Urinary bladder (tissue), 4 donors: Measurements from ENCODE around the gene ARHGAP45. TPM values are rescaled to one million over a fixed set of nuclear protein-coding genes. Genes with fewer than 3 reads are reported as not detected.

ENCODE experiments used
- DNase-seq: peaks from one replicate; pipeline ENCODE4 v3.0.0-alpha.2; 2015; ENCODE audit errors: extremely low spot score
- H3K27ac ChIP-seq: one replicate; pipeline ENCODE4 v1.5.1; 2013; ENCODE audit warnings: low read depth, mild to moderate bottlenecking, moderate library complexity
- H3K36me3 ChIP-seq: one replicate; pipeline ENCODE4 v1.6.1; 2013; ENCODE audit warnings: mild to moderate bottlenecking, moderate library complexity; ENCODE audit not compliant: insufficient read depth
- H3K4me1 ChIP-seq: one replicate; pipeline ENCODE4 v1.6.1; 2013; ENCODE audit warnings: mild to moderate bottlenecking, moderate library complexity; ENCODE audit not compliant: insufficient read depth
- H3K4me3 ChIP-seq: one replicate; pipeline ENCODE4 v1.5.1; 2013; ENCODE audit warnings: low read depth, low read length
- WGBS: extraction: QIAGEN DNeasy Blood & Tissue Kit; methylation state at CpG from one replicate; pipeline ENCODE4 v1.1.7; 2013; 5-methylcytosine and 5-hydroxymethylcytosine counted together
- polyA plus RNA-seq: library from polyadenylated mRNA; stranded (reverse); fragments of 200-250 nt; gene quantifications from one replicate; pipeline ENCODE4 v1.2.3, GENCODE V29; 2013
- total RNA-seq: library from RNA; depleted of rRNA; stranded (reverse); fragments of >200 nt; gene quantifications from one replicate; pipeline ENCODE4 v1.2.3, GENCODE V29; 2014
- donor health status: healthy with polysubstance abuse.
- donor health status: healthy.

Gene ARHGAP45
- total and polyA plus RNA-seq, 2 donors: 5.7 to 12.0 TPM

DNA sequence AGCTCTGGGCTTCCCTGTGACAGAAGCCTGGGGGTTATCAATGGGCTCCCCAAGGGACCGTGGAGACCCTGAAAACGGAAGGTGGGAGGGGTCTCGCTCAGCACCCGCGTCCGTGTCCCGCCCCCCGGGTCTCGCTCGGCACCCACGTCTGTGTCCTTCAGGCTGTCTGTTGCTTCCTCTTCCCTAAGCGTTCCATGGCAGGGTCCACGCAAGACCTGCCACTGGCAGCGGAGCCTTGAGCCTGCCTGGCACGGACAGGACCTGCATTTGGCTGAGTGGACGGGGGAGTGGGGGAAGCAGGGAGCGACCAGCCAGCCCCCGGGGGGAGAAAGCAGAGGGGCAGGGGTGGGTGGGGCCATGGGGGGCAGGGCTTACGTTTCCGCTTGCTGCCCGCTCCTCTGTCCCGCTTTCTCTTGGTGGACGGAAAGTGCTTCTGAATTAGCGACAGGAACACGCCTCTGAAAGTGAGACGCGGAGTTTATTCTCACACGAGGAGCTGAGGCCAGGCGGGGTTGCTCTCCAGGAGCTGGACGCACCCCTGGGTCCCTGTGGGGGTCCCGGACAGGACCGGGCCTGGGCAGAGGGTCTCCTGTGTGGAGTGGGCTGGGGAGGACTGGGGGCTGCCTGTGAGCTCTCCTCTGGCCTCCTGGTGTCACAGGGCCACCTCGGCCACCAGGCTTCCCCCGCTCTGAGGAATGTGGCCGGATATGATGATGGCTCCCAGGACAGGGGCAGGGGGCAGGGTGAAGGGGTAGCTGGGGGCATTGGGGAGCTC is 48.9 kb downstream of the ARHGAP45 start:
- Histone ChIP-seq H3K36me3 (peaks cover 6% of the 10 kb centered on the region), H3K4me1 (no peaks in the 10 kb centered on the region), H3K4me3 (no peak overlapping the region), H3K27ac (no peak overlapping the region)
- no peak for DNase-seq
- 90% methylated on average over 35 of the region's 35 CpGs for WGBS

DNA sequence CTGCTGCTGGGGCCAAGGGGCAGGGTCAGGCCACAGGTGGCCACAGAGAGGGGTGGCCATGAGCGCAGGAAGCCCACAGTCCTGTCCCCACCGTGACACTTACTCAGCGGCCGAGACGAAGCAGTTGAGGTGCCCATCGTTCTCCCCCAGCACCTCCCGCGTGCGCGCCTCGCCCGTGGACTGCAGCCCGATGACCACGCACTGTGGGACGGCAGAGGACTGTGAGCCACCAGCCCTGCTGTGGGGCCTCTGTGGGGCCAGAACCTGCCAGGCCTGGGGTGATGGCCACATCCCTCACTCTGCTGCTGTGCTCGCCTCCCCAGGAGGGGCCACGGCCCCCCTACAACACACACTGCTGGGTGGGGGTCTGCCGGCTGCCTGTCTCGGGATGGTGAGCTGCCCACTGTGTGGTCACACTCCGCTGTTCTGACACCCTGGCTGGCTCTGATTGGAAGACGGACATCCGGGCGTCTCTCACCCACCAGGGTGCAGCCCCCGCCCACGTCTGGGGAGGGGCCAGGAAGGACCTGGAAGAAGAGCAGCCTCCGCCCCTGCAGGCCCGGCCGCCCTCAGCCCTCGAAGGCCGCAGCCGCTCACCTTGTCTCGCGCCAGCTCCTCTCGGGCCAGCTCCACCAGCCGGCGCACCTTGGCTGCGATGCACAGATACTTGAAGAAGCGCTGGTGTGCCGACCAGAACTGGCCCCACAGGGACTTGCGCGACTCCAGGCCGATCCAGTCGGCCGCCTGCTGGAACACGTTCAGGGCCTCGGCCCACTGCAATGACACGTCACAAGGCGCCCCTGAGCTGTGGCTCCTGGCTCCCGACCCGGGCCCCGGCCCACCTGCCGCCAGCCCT is 50.0 kb downstream of the ARHGAP45 start:
- Histone ChIP-seq H3K36me3 (peaks cover 10% of the 10 kb centered on the region), H3K4me1 (no peaks in the 10 kb centered on the region), H3K27ac (no peak overlapping the region), H3K4me3 (no peak overlapping the region)
- DNase-seq: no peak
- WGBS: 92% methylated on average over 52 of the region's 52 CpGs

DNA sequence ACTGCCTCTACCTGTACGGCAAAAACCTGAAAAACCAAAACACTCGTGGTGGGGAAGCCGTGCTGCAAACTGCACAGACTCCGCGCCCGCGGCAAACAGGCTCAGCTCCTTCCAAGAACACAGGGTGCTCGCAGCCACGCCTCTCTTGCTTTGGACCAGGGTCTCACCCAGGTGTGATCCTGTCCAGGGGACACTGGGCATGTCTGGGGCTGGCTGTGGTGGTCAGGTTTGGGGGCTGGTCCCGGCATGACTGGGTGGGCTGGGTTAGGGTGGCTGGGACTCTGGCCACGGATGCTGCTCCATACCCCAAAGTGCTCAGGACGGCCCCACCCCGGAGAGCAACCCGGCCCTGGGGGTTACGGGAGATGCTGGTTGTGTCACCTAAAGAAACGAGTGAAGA is 50.7 kb downstream of the ARHGAP45 start:
- H3K27ac ChIP-seq: no peak overlapping the region
- 92% methylated on average over 16 of the region's 16 CpGs for WGBS
- no peak overlapping the region for H3K4me3 ChIP-seq
- no peaks in the 10 kb centered on the region for H3K4me1 ChIP-seq
- no peak for DNase-seq
- H3K36me3 ChIP-seq: peaks cover 10% of the 10 kb centered on the region

DNA sequence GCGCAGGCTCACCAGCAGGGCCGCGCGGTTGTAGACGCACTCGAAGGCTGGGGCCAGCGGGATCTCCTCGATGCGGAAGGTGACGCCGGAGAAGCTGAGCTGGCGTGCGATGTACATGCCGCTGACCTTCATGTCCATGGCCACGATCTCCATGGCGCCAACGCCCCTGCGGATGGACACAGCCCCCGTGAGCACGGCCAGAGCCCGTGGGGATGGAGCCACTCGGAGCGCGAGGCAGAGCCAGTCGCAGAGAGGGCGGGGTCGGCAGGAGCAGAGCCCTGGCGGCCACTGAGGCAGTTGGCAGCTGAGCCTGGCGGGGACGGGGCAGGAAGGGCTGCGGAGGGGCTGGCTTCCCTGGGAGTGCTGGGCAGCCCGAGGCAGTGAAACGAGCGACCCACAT is 52.0 kb downstream of the ARHGAP45 start:
- WGBS: 96% methylated on average over 34 of the region's 34 CpGs
- H3K4me3 ChIP-seq: no peak overlapping the region
- no peak overlapping the region for H3K27ac ChIP-seq
- H3K36me3 ChIP-seq: peaks cover 10% of the 10 kb centered on the region
- no peak for DNase-seq
- no peaks in the 10 kb centered on the region for H3K4me1 ChIP-seq

DNA sequence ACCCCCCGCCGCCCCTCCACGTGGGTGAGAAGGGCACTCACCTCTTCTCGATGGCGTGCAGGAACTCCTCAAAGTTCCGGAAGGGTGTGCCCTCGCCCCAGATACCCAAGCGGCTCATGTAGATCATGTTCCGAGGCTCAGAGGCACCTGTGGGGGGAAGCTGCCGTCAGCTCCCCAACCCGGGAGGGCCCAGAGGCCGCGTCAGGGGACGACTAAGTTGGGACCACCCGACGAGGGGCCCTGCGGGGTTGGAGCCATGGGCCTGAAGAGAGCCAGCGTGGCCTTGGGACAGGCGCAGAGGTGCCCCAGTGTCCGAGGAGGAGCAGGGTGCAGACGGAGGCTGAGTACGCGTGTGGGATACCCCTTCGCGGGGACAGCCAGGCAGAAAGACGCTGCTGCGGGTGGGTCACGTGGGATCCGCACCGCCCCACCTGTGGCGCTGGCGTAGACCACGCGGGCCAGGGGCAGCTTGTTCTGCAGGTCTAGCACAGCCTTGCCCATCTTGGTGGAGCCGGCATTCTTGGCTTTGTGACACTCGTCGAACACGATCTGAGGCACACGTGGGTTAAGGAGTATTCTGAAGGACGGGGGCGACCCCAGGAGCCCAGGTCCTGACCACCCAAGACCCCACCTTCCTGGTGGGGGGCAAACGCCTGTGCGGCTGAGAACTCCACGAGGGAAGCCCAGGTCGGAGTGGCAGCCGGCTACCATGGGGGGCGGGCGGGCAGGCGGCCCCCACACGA is 52.7 kb downstream of the ARHGAP45 start:
- WGBS: 93% methylated on average over 50 of the region's 50 CpGs
- no peak overlapping the region for H3K27ac ChIP-seq
- peaks cover 10% of the 10 kb centered on the region for H3K36me3 ChIP-seq
- no peak overlapping the region for H3K4me3 ChIP-seq
- H3K4me1 ChIP-seq: no peaks in the 10 kb centered on the region
- no peak for DNase-seq

DNA sequence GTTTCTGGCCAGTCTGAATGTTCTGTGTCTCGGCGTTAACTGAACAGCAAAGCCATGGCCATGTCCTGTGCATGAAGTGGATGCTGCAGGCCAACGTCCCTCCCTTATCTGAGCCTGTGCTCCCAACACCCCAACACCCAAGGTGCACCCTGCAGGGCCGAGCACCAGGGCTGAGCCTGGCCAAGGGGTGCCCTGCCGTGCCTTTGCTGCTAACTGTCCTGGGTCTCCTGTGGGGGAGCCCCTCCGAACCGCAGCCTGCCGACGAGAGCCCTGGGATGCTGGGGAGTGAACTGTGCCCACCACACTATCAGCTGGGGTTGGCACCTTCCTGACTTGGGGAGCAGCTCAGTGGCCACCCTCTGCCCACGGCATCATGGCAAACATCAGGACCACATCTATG is 54.4 kb downstream of the ARHGAP45 start:
- Histone ChIP-seq H3K27ac (no peak overlapping the region), H3K4me3 (no peak overlapping the region), H3K4me1 (no peaks in the 10 kb centered on the region), H3K36me3 (peaks cover 10% of the 10 kb centered on the region)
- DNase-seq: no peak
- WGBS: 93% methylated on average over 10 of the region's 10 CpGs

DNA sequence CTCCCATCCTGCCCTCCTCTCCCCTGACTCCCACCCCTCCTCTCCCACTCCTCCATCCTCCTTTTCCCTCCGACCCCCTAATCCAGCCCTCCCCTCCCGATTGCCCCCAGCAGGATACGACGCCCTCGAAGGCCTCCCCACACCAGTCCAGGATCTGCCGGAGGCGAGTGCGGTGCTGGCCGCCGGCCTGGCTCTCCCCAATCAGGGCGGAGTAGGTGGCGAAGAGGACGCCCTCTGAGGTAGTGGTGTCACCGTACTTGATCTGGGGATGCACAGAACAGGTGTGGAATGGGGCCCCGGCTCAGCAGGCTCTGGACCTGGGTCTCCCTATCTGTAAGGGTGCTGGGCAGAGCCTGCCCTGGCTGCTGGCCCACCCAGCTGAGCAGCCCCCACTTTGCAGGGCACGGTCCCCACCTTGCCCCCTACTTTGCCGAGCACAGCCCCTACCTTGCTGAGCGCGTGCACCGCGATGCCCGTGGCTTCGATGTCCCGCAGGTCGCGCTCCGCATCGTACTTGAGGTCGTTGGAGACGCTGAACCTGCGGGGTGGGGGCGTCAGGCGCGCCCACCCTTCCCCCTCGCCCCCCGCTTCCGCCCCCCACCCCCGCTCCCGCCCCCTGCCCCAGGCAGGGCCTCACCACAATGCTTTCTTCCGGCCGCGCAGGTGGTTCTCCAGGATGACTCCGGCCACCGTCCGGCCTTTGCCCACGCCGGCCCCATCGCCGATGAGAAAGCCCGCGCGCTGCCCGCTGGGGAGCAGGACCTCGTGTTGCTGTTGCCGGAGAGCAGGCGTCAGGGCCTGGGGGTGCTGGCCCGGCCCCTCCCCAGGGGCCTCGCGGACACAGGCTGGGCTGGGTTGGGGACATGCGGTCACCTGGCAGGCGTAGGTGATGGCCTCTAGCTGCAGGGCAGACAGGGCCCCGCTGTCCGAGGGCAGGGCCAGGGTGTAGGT is 55.3 kb downstream of the ARHGAP45 start:
- H3K27ac ChIP-seq: no peak overlapping the region
- 95% methylated on average over 63 of the region's 63 CpGs for WGBS
- no peak overlapping the region for H3K4me3 ChIP-seq
- H3K4me1 ChIP-seq: no peaks in the 10 kb centered on the region
- H3K36me3 ChIP-seq: peaks cover 7% of the 10 kb centered on the region
- DNase-seq: no peak

DNA sequence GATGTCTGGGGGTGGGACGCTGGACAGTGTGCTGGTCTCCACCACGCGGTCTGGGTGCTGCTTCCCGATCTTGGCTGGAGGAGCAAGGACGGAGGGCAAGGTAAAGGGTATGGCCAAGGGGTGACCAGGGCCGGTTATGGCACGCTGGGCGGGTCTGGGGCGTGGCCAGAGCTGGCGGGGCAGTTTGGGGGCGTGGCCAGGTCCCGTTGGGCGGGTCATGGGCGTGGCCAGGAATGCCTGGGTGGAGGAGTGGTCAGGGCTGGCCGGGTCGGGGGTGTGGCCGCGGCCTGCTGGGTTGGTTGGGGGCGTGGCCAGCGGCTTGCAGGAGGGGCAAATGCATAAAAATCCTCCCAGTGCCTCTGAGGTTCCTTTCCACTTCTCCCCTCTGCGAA is 56.0 kb downstream of the ARHGAP45 start:
- H3K4me3 ChIP-seq: no peak overlapping the region
- no peak for DNase-seq
- peaks cover 4% of the 10 kb centered on the region for H3K36me3 ChIP-seq
- H3K4me1 ChIP-seq: no peaks in the 10 kb centered on the region
- WGBS: 61% methylated on average over 21 of the region's 21 CpGs
- no peak overlapping the region for H3K27ac ChIP-seq

DNA sequence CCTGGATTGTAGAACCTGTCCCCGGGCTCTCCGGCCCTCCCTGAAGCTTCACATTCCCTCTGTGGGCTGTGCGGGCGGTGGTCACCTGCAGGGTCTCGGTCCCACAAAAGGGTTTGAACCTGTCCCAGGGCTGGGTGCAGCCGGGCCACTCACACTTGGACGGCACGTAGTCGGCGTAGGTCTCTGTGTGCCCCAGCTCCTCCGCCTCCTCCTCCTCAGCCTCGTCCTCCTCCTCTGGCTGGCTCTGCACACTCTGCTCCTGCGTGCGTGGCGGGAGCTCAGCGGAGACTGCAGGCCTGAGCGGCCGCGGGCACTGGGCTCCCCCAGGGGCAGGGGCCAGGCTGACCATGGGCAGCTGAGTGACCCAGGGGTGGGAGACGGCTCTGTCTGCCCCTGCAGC is 56.4 kb downstream of the ARHGAP45 start:
- no peak overlapping the region for H3K27ac ChIP-seq
- no peak for DNase-seq
- peaks cover 4% of the 10 kb centered on the region for H3K36me3 ChIP-seq
- WGBS: 93% methylated on average over 20 of the region's 20 CpGs
- no peak overlapping the region for H3K4me3 ChIP-seq
- no peaks in the 10 kb centered on the region for H3K4me1 ChIP-seq

DNA sequence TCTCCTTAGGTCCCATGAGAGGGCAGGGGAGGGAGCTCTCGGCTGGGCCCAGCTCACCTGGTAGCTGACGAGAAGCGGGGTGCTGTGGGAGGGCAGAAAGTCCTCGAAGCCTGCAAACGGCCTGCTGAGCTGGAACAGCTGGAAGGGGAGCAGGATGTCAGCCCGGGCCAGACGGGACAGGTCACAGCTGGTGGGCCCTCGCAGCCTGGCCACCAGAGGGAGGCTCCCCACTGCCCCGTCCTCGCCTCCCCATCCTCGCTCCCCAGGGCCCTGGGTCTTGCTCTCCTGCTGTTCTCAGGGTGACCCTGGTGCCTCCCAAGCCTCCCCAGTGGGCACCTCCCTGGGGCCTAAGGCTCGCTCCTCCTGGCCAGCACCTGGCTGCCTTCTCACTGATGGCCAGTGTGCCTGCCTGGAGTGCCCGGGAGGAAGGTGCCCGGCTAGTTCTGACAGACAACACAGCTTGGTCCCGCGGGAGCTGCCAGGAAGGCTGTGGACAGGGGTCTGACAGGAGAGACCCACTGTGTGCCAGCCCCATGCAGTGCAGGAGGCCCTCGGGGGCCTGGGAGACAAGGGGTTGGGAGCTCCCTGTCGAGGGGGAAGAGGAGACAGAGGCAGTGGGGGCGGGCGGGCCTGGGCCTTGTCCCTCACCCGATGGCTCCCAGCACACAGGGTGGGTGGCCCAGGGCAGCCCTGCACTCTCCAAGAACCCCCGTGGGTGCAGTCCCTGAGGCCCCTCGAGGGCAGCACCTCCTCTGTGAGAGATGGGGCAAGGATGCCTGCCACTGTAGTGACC is 57.1 kb downstream of the ARHGAP45 start:
- Histone ChIP-seq H3K4me3 (no peak overlapping the region), H3K4me1 (no peaks in the 10 kb centered on the region), H3K36me3 (peaks cover 4% of the 10 kb centered on the region), H3K27ac (no peak overlapping the region)
- 86% methylated on average over 23 of the region's 23 CpGs for WGBS
- DNase-seq: no peak

DNA sequence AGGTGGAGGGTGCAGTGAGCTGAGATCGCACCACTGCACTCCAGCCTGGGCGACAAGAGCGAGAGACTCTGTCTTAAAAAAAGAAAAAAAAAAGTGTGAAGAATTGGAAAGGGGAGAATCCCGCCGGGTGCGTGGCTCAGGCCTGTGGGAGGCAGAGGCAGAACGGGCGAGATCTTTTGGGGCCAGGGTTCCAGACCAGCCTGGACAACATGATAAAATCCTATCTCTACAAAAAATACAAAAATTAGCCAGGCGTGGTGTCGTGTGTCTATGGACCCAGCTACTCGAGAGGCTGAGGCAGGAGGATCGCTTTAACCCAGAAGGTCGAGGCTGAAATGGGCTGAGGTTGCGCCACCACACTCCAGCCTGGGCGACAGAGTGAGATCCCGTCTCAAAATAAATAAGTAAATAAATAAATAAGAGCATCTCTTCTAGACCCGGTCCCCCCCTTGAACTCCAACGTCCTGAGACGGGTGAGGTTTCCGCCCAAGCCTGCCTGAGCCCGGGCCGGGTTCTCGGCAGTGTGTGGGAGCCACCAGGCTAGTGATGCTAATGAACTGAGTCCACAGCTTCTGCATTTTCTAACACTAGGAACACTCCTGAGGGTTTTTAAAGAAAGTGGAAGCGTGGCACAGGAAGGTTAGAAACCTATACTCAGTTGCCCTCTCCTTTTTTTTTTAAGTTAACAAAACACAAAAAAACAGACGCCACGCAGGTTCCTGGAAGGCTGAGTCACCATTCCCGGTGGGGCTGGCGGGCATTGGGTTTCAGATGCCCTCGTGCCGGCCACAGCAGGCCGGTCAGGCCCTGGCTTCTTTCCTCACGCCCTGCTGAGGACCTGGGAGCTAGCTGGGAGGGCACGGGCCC is 58.9 kb downstream of the ARHGAP45 start:
- Histone ChIP-seq H3K4me3 (no peak overlapping the region), H3K27ac (no peak overlapping the region), H3K4me1 (peaks cover 3% of the 10 kb centered on the region), H3K36me3 (peaks cover 4% of the 10 kb centered on the region)
- 91% methylated on average over 33 of the region's 33 CpGs for WGBS
- no peak for DNase-seq
